HCEC 1CT (cell line): Measurements from ENCODE around the gene PDGFA.

Experiments used
- DNase-seq: peaks from one replicate; pipeline ENCODE4 v3.0.0-alpha.2; 2017

Gene PDGFA

DNA sequence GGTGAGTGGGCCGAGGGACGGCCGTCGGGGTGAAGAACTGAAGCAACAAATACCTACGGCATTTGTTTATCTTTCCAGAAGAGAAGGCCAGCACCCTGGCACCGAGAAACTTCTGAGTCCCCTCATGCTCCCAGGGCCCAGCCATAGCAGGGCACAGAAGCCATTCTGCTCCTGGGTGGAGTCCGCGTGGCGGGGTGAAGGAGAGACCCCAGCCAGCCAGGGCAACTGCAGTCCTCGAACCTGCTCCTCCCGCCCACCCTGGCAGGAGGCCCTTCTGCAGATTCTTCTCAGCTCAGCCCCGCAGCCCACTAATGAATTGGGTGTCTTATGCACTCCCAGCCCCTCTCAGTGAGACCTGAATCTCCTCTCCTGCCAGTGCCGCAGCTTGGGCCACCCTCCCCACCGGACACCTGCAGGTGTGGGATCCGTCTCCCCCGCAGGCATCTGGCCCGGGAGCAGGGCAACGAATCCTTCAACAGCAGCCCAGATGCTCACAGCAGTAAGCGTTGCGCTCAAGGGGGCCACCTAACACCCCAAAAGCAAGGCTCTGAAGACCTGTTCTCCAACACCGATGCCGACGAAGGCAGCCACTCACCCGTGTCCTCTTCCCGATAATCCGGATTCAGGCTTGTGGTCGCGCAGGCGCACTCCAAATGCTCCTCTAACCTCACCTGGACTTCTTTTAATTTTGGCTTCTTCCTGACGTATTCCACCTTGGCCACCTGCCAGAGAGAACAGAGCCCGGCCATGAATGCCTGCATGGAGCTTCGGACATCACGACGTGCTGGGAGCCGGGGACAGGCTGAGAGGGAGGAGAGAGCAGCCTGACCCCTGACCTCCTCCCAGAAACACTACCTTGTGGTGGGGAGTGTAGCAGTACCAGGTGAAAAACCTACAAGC, 18.9 kb downstream of the PDGFA start:
- no peak for DNase-seq

- DNase-seq = no peak
Measured at GRCh38 chr7:499853-500485, 19.7 kb downstream of the PDGFA start.

- no peak for DNase-seq
Measured at GRCh38 chr7:498678-499641, 20.7 kb downstream of the PDGFA start.

DNA sequence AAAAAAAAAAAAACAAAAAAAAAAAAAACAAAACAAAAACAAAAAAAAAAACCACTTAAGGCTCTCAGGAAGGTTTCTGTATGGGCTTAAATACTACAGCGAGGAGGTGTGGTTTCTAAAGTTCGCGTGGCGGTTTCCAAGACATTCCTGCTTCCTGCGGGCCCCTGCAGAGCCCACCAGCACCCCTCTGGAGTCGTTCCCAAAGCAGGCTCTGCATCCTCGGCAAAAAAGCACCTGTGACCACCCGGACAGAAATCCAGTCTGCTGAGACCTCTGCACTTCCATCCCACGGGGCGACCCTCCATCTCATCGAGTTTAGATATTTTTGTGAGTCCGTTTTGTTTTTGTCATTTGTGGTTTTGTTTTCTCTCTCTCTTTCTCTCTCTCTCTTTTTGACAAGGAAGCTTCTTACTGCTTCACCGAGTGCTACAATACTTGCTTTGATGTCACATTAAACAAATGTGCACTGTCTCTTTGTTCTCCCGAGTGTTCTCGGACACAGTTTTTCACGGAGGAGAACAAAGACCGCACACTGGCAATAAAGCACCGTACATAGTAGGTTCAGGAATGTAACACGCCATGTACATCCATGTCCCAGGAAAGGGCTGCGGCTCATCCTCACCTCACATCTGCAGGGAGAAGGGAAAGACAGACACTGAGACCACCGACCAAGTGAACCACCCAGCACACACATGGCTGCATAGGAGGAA, 21.5 kb downstream of the PDGFA start:
- no peak for DNase-seq

- DNase-seq = no peak
Measured at GRCh38 chr7:497346-497745, 22.3 kb downstream of the PDGFA start.

GRCh38 chr7:496528-497295, 22.9 kb downstream of the PDGFA start:
- no peak for DNase-seq

DNA sequence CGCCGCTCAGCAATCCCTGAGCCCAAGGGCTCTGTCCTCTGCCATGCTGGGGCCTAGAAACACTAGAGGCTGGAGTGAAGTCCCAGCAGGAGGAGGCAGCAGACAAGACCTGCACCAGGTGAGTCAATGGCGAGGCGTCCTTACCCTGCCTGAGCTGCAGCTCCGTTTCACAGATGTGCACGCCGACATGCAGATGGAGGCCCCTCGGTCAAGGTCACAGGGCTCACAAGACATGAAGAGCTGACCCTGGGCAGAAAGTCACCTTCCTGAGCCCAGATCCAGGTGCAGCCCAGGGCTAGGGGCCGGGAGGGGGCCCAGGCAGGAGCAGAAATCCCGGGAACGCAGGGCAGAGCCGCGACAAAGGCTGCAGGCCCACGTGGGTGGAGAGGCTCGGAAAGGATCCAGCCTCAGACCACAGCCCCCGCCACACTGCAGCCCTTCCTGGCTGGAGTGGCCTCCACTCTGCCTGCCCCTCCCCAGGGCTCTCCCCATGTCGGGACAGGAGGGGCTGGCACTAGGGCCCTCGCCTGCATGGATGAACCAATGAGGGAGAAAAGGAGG, 23.8 kb downstream of the PDGFA start:
- no peak for DNase-seq

DNA sequence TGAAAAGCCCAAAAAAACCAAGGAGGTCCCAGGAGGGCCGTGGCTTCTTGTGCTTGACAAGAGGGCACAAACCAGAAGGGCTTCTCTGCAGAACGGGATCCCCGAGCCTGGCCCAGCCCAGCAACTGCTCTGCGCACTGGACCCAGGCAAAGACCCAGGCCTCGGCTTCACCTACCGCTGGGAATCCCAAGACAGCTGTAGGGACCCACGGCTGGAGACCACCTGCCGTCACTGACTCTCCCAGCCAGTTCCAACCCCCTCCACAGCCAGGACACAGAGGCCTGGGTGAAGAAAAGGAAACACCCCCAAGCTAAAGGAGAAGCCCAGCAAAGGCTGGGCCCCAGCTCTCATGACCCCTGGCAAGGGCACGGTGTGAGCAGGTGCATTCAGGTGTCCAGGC, 24.3 kb downstream of the PDGFA start:
- DNase-seq = no peak

DNA sequence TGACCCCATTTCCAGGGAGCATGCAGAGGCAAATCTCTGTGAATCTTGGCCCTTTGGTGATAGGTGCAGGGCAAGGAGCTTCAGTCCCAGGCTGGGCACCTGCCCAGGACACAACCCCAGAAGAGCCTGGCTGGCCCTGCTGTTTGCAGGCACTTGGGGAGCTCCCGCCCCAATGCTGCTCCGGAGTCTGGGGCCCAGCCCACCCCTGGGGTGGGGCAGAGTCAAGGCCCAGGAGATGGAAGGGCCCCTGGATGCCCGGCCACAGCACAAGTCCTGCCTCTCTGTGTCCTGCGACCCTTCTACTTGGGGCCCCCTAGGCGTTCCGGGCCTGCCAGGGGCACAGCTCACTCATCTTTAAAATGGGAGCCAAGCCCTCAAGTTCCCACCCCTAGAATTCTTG, 24.7 kb downstream of the PDGFA start:
- DNase-seq = no peak

- no peak for DNase-seq
Measured at GRCh38 chr7:494259-494687, 25.4 kb downstream of the PDGFA start.

- no peak for DNase-seq
Measured at GRCh38 chr7:493661-494251, 25.9 kb downstream of the PDGFA start.

GRCh38 chr7:492714-493065, 27.0 kb downstream of the PDGFA start:
- no peak for DNase-seq

DNA sequence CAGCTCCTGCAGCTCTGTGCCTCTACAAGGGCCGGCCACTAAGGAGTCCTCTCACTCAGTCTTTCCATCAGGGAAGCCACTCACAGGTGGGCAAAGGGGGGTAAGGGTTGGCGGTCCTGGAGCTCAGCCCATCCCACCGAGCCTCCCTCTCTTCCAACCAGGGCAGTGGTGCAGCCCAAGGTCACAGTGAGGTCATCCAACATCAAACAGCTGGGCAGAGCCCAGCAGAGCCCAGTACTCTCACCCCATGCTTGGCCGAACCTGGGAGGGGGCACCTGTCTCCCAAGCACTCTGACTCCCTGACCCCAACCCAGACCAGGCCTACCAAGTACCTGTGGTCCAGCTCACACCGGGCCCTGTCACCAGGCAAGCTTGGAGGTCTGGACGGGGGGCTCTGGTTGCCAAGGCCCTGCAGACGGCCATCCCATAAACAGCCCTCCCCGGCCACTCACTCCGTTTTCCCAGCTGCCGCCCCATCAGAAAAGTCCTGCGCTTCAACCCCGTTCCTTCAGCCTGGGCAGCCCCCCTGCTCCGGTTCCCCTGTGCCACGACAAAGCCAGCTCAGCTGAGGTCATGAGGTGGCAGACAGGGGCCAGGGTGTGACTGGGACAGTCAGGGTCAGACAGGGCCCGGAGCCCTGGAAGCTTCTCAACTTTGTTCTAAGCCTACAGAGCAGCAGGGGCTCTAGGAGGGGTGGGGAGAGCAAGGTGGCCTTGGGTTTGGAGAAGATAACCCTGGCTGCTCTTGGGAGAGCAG, 27.5 kb downstream of the PDGFA start:
- DNase-seq = no peak

- no peak for DNase-seq
Measured at GRCh38 chr7:491292-491957, 28.2 kb downstream of the PDGFA start.

DNA sequence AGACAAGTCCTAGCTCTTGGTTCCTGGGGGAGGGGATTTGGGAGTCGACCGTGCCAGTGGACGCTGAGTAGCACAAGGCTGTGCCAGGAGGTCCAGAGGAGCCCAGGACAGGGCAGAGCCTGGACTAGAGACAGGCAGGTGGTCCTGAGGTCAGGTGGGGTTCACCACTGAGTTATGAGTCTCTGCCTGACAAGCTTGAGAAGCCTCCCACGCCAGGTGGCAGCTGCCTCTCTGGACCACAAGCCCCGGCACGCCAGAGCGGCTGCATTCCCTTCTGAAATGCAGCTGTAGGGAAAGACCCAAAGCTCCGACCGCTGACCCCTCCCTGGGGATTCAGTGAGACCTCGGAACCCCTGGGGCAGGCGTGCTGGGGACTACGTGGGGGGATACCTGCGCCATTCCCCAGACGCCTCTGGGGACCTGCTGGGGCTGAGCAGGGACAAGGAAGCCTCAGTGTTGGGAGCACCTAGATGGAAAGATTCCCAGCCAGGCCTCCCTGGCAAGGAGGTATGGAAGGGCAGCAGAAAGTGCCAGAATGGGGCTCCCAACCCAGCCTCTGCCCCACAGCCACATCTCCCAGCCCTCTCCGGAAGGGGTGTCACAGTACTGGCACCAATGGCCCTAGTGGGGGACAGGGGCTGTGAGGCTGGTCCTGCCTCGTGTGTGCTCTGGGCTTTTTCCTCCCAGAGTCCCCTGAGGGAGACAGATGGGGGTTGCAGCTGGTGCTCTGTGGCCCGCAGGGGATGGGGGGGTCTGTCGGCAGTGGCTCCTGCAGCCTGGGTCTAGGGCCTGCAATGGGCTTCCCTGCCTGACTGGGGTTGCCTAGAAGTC, 29.0 kb downstream of the PDGFA start:
- no peak for DNase-seq

- DNase-seq = no peak
Measured at GRCh38 chr7:489876-490275, 29.8 kb downstream of the PDGFA start.

- DNase-seq = no peak
Measured at GRCh38 chr7:486216-486743, 33.4 kb downstream of the PDGFA start.
